HEK293T (cell line): ENCODE data around the gene COL9A2.

Experiments used
- CTCF ChIA-PET: fragments of 350-600 bp; formaldehyde crosslinking; extraction: SDS; loops from one replicate; lab custom pipeline; 2021; ENCODE audit warnings: antibody characterized with exemption, inconsistent platforms; lab: Yijun Ruan, JAX
- POLR2A ChIA-PET: fragments of 350-600 bp; formaldehyde crosslinking; extraction: SDS; loops from one replicate; lab custom pipeline; 2020; ENCODE audit warnings: antibody characterized with exemption, inconsistent platforms; lab: Yijun Ruan, JAX
- DNase-seq: peaks from one replicate; pipeline ENCODE4 v3.0.0; 2012; ENCODE audit warnings: mixed read lengths; ENCODE audit errors: extremely low spot score
- ARNT ChIP-seq: fragments of 450-650 bp; IDR thresholded peaks from 2 replicates; pipeline ENCODE4 v1.6.1; 2017; ENCODE audit warnings: mild to moderate bottlenecking
- BHLHE40 ChIP-seq: fragments of 450-650 bp; IDR thresholded peaks from 2 replicates; pipeline ENCODE4 v1.6.1; 2016; ENCODE audit warnings: mild to moderate bottlenecking, moderate library complexity, borderline replicate concordance
- CTBP1 ChIP-seq: fragments of 450-650 bp; IDR thresholded peaks from 2 replicates; pipeline ENCODE4 v1.6.1; 2016; ENCODE audit warnings: borderline replicate concordance
- ELF4 ChIP-seq: fragments of 450-650 bp; IDR thresholded peaks from 2 replicates; pipeline ENCODE4 v1.6.1; 2017; ENCODE audit warnings: antibody characterized with exemption
- FOXA1 ChIP-seq: fragments of 450-650 bp; IDR thresholded peaks from 2 replicates; pipeline ENCODE4 v1.6.1; 2016; ENCODE audit warnings: mild to moderate bottlenecking
- FOXK2 ChIP-seq: fragments of 450-650 bp; IDR thresholded peaks from 2 replicates; pipeline ENCODE4 v1.6.1; 2016; ENCODE audit warnings: mild to moderate bottlenecking
- FOXM1 ChIP-seq: fragments of 450-650 bp; IDR thresholded peaks from 2 replicates; pipeline ENCODE4 v1.6.1; 2017; ENCODE audit warnings: mild to moderate bottlenecking, borderline replicate concordance
- HDGF ChIP-seq: fragments of 450-650 bp; IDR thresholded peaks from 2 replicates; pipeline ENCODE4 v1.6.1; 2017; ENCODE audit warnings: antibody characterized with exemption, borderline replicate concordance
- L3MBTL2 ChIP-seq: fragments of 450-650 bp; conservative IDR thresholded peaks from 2 replicates; pipeline ENCODE4 v1.6.1; 2016; ENCODE audit warnings: mild to moderate bottlenecking
- LEF1 ChIP-seq: fragments of 450-650 bp; IDR thresholded peaks from 2 replicates; pipeline ENCODE4 v1.6.1; 2017; ENCODE audit warnings: mild to moderate bottlenecking, borderline replicate concordance
- NFRKB ChIP-seq: fragments of 450-650 bp; IDR thresholded peaks from 2 replicates; pipeline ENCODE4 v1.6.1; 2016; ENCODE audit warnings: mild to moderate bottlenecking, moderate library complexity
- PKNOX1 ChIP-seq: fragments of 450-650 bp; IDR thresholded peaks from 2 replicates; pipeline ENCODE4 v1.6.1; 2016
- SP1 ChIP-seq: fragments of 450-650 bp; IDR thresholded peaks from 2 replicates; pipeline ENCODE4 v1.6.1; 2017
- SUZ12 ChIP-seq: fragments of 450-650 bp; IDR thresholded peaks from 2 replicates; pipeline ENCODE4 v1.6.1; 2016; ENCODE audit warnings: mild to moderate bottlenecking
- TARDBP ChIP-seq: fragments of 450-650 bp; IDR thresholded peaks from 2 replicates; pipeline ENCODE4 v1.6.1; 2016
- ZNF384 ChIP-seq: fragments of 450-650 bp; IDR thresholded peaks from 2 replicates; pipeline ENCODE4 v1.6.1; 2016

The COL9A2 gene

DNA sequence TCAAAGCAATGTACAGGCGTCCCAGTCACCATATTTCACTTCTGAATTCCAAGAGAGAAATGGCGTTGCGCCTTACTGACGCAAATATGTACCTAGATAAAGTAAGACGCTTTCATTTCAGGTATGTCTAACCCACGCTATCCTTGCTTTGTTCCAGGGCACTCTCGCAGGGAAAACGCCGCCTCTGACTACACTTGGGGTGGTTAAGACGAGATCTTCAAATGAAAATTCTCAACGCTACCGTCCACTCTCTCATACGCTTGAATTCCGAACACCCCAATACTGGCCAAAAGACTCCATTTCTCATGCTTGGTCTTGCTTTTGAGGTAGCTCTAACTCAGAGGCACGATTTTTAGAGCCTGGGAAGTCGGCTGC, 59.8 kb downstream of the COL9A2 start:
- TF ChIP-seq CTBP1: no peak
- TF ChIP-seq L3MBTL2: no peak
- no peak for TF ChIP-seq ELF4
- TF ChIP-seq BHLHE40: no peak
- TF ChIP-seq ARNT: no peak
- no peak for TF ChIP-seq ZNF384
- TF ChIP-seq FOXK2: no peak
- CTCF ChIA-PET: no interaction called here
- POLR2A ChIA-PET: interaction anchor here (0.7 to 1.5 kb wide), 13 partner anchors 10 to 217 kb away, joined by 3 to 8 read pairs (median 3); partner anchors contain the start of genes CAP1 and TMCO2
- DNase-seq: no peak

GRCh38 chr1:40256401-40257084, 60.5 kb downstream of the COL9A2 start:
- DNase-seq: no peak
- POLR2A ChIA-PET: no interaction called here
- TF ChIP-seq PKNOX1 (0 out of 2 replicates have a peak, but pooled peaks have one; percentile 12), CTBP1 (no peak)
- CTCF ChIA-PET: no interaction called here

DNA sequence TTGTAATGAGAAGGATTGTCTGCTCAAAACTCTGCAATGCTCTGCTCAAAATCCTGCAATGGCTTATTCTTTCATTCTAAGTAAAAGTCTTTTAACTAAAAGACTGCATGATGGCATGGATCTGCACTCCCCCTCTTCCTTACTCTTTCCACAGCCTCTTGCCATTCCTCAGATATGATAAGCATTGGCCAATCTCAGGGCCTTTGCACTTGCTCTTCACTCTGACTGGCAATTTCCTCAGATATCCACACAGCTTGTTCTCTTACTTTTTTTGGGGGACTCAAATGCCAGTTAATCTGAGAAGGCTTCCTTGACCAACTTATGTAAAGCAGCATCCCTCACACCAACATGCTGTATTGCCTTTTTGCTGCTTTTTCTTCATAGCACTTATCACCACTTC, 61.9 kb downstream of the COL9A2 start:
- ChIA-PET POLR2A (no interaction called here), CTCF (no interaction called here)

DNA sequence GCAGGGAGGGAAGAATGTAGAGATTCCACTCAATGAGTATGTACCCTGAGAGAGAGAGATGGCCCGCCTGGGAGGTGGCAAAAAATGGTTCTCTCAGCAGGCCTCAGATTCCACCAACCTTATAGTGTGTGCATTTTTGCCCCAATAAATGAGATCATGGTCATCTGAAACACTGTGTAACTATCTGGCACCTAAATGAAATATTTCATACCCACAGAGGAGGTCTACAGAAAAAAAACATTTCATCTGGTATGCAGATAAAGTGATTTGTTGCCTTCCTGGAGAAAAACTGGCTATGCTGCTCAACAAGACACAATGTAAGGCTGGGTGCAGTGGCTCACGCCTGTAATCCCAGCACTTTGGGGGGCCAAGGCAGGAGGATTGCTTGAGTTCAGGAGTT, 64.5 kb downstream of the COL9A2 start:
- TF ChIP-seq TARDBP (no peak), BHLHE40 (no peak), ARNT (no peak), LEF1 (no peak), L3MBTL2 (no peak), HDGF (no peak), FOXK2 (no peak), ZNF384 (no peak), ELF4 (no peak), SP1 (no peak), NFRKB (no peak)
- POLR2A ChIA-PET: no interaction called here
- DNase-seq: no peak
- CTCF ChIA-PET: no interaction called here

More for the DNA sequence above, 61.9 kb downstream of the COL9A2 start:
- TF ChIP-seq BHLHE40 (no peak), SP1 (no peak), CTBP1 (no peak), TARDBP (no peak)
- DNase-seq: no peak

- ChIA-PET CTCF (interaction anchor here (1.0 kb wide), 1 partner anchor 107 kb away, joined by 3 read pairs; no protein-coding TSS in a partner anchor), POLR2A (no interaction called here)
- no peak for DNase-seq
- TF ChIP-seq BHLHE40 (no peak), FOXK2 (no peak), CTBP1 (no peak), NFRKB (no peak), LEF1 (no peak), SUZ12 (no peak), SP1 (no peak), ELF4 (no peak), FOXA1 (no peak), TARDBP (no peak), PKNOX1 (no peak), L3MBTL2 (no peak), FOXM1 (no peak), HDGF (no peak), ARNT (no peak), ZNF384 (no peak)
Measured at GRCh38 chr1:40251456-40251855, 65.6 kb downstream of the COL9A2 start.
